ENCODE data around the gene TENM3. TPM values are rescaled to one million over a fixed set of nuclear protein-coding genes. Genes with fewer than 3 reads are reported as not detected.
"Not testable (repeated sequence)": the region's sequence is repeated elsewhere in the genome, so short reads cannot be mapped to it uniquely, and the experiment has no call there.

Gene TENM3
- total RNA-seq, 1 experiment from 2014 or later: 71.0 TPM

DNA sequence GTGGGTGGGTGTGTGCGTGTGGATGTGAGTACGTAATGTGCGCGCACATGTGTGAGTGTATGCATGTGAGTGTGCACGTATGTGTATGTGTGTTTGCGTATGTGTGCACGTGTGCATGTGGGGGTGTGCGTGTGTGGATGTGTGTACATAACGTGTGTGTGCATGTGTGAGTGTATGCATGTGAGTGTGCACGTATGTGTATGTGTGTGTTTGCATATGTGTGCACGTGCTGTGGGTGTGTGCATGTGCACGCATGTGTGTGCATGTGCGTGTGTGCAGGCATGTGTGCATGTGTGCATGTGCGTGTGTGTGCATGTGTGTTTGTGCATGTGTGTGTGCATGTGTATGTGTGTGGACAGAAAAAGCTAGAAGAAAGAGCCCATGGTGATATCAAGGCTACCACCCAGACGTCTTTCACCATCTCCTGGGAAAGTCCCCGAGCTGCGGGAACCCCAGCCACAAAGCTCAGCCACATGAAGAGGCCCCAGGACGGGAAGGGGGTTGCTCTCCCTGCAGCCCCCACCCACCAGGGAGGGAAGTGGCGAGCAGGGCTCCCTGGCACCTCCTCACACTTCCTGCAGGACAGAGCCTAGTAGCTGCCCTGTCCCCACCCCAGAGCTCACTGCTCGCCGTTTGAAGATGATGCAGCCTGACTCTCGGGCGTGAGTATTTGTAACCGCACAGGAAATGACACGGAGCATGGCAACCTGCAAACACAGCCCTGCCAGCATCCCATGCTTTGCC, 565.6 kb downstream of the TENM3 start (continued):
- TF ChIP-seq PREB (CRISPR knock-in tag; IDR thresholded peaks at IDR 0.05; ENCODE audit: borderline replicate concordance) (no peak), HMGXB4 (CRISPR knock-in tag; IDR thresholded peaks at IDR 0.05) (no peak), GABPB1 (CRISPR knock-in tag; IDR thresholded peaks at IDR 0.05) (no peak), CDX4 (CRISPR knock-in tag; IDR thresholded peaks at IDR 0.05; ENCODE audit: borderline replicate concordance) (no peak), ELF4 (CRISPR knock-in tag; IDR thresholded peaks at IDR 0.05; ENCODE audit: low read depth) (no peak)

GRCh38 chr4:182809417-182810102, 566.4 kb downstream of the TENM3 start:
- H3K4me1 Mint-ChIP-seq: peaks cover 16% of the 10 kb centered on the region
- H3K9me3 Mint-ChIP-seq: peaks cover 12% of the 10 kb centered on the region
- H3K36me3 Mint-ChIP-seq: peaks cover 10% of the 10 kb centered on the region
- H3K27ac Mint-ChIP-seq: no peak overlapping the region
- ChIA-PET POLR2A (no interaction called here), CTCF (no interaction called here)
- ATAC-seq (peak; percentile 17; the same call in 1 of the 2 replicates), DNase-seq (ENCODE audit: low spot score) (peak; percentile 50)
- H3K4me3 Mint-ChIP-seq: no peak overlapping the region
- TF ChIP-seq, protein P1, sequence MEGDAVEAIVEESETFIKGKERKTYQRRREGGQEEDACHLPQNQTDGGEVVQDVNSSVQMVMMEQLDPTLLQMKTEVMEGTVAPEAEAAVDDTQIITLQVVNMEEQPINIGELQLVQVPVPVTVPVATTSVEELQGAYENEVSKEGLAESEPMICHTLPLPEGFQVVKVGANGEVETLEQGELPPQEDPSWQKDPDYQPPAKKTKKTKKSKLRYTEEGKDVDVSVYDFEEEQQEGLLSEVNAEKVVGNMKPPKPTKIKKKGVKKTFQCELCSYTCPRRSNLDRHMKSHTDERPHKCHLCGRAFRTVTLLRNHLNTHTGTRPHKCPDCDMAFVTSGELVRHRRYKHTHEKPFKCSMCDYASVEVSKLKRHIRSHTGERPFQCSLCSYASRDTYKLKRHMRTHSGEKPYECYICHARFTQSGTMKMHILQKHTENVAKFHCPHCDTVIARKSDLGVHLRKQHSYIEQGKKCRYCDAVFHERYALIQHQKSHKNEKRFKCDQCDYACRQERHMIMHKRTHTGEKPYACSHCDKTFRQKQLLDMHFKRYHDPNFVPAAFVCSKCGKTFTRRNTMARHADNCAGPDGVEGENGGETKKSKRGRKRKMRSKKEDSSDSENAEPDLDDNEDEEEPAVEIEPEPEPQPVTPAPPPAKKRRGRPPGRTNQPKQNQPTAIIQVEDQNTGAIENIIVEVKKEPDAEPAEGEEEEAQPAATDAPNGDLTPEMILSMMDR (IDR thresholded peaks at IDR 0.05): peak; percentile 35; the same call in 1 of the 2 replicates
- no peak for TF ChIP-seq FOXK1 (CRISPR knock-in tag; IDR thresholded peaks at IDR 0.05)
- H3K27me3 Mint-ChIP-seq (ENCODE audit: low read depth): peaks cover 9% of the 10 kb centered on the region

GRCh38 chr4:182810103-182810615, 567.0 kb downstream of the TENM3 start:
- H3K4me1 Mint-ChIP-seq: peaks cover 13% of the 10 kb centered on the region
- CTCF ChIA-PET: no interaction called here
- peaks cover 13% of the 10 kb centered on the region for H3K36me3 Mint-ChIP-seq
- no peak overlapping the region for H3K4me3 Mint-ChIP-seq
- ATAC-seq (no peak), DNase-seq (ENCODE audit: low spot score) (no peak)
- POLR2A ChIA-PET: no interaction called here
- peaks cover 9% of the 10 kb centered on the region for H3K27me3 Mint-ChIP-seq (ENCODE audit: low read depth)
- H3K27ac Mint-ChIP-seq: no peak overlapping the region
- H3K9me3 Mint-ChIP-seq: peaks cover 16% of the 10 kb centered on the region
- TF ChIP-seq PRRX2 (CRISPR knock-in tag; IDR thresholded peaks at IDR 0.05): no peak
- TF ChIP-seq, protein P1 (IDR thresholded peaks at IDR 0.05): 0 out of 2 replicates have a peak, but pooled peaks have one; percentile 12

DNA sequence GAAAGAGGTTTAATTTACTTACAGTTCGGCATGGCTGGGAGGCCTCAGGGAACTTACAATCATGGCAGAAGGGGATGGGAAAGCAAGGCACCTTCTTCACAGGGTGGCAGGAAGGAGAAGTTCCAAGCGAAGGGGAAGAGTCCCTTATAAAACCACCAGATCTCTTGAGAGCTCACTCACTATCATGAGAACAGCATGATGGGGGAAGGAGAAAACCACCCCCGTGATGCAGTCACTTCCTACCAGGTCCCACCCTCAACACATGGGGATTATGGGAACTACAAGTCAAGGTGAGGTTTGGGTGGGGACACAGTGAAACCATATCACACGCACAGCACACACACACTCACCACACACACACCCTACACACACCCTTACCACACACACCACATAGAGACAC, 569.7 kb downstream of the TENM3 start:
- ATAC-seq (no peak), DNase-seq (ENCODE audit: low spot score) (no peak)
- Mint-ChIP-seq H3K9me3 (peaks cover 23% of the 10 kb centered on the region), H3K27ac (no peak overlapping the region), H3K36me3 (peaks cover 13% of the 10 kb centered on the region), H3K27me3 (ENCODE audit: low read depth) (peaks cover 11% of the 10 kb centered on the region), H3K4me1 (peaks cover 4% of the 10 kb centered on the region; the same call in 1 of the 2 replicates), H3K4me3 (no peak overlapping the region)
- TF ChIP-seq ZBTB21 (CRISPR knock-in tag; IDR thresholded peaks at IDR 0.05; ENCODE audit: borderline replicate concordance) (no peak), NFYB (CRISPR knock-in tag; conservative IDR thresholded peaks at IDR 0.05; ENCODE audit: low read depth) (no peak), ZNF423 (CRISPR knock-in tag; IDR thresholded peaks at IDR 0.05) (no peak), USF2 (CRISPR knock-in tag; IDR thresholded peaks at IDR 0.05) (no peak), ZNF121 (CRISPR knock-in tag; IDR thresholded peaks at IDR 0.05) (no peak)
- POLR2A ChIA-PET: no interaction called here
- CTCF ChIA-PET: no interaction called here

DNA sequence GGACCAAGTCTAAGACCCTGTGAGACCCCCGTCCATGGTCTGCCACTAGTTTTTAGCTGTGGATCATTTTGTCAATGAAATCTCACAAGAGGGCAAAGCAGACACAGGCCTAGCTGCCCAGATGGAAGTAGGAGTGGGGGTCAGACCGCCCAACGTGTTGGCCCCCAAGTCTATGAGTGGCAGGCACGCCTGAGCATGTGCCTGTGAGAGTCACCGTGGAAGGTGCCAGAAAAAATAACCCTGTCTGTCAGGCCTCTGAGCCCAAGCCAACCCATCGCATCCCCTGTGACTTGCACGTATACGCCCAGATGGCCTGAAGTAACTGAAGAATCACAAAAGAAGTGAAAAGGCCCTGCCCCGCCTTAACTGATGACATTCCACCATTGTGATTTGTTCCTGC, 570.9 kb downstream of the TENM3 start:
- H3K4me3 Mint-ChIP-seq; H3K36me3 Mint-ChIP-seq; POLR2A ChIA-PET; CTCF ChIA-PET; H3K4me1 Mint-ChIP-seq; ATAC-seq; DNase-seq (ENCODE audit: low spot score); H3K27ac Mint-ChIP-seq; H3K27me3 Mint-ChIP-seq (ENCODE audit: low read depth): not testable (repeated sequence)
- H3K9me3 Mint-ChIP-seq: peaks cover 17% of the 10 kb centered on the region
